GM18909 (cell line): ENCODE results near the gene CCDC185.

ENCODE experiments used
- ATAC-seq: cut with Tn5 transposase; IDR thresholded peaks from one replicate; pipeline ENCODE4 v1.9.1; 2021; ENCODE audit warnings: mild to moderate bottlenecking; ENCODE audit not compliant: unreplicated experiment, poor library complexity

Gene CCDC185

GRCh38 chr1:223393275-223394214 lies at the start of gene CCDC185:
TSS of gene CCDC185 (plus strand) at chr1:223393415. CDS start at chr1:223393476, 61 bp downstream.
- no peak for ATAC-seq

- no peak for ATAC-seq
These were observed 49.5 kb upstream of the CCDC185 start for GRCh38 chr1:223343692-223344091.

- ATAC-seq: no peak
These were observed 48.7 kb upstream of the CCDC185 start for GRCh38 chr1:223344491-223344890.

- no peak for ATAC-seq
These were observed 47.5 kb upstream of the CCDC185 start for GRCh38 chr1:223345720-223346119.

GRCh38 chr1:223346311-223346710 lies 46.9 kb upstream of the CCDC185 start:
- no peak for ATAC-seq

GRCh38 chr1:223347583-223347982 lies 45.6 kb upstream of the CCDC185 start:
- no peak for ATAC-seq

- ATAC-seq: no peak
These were observed 44.8 kb upstream of the CCDC185 start for GRCh38 chr1:223348439-223348838.

GRCh38 chr1:223349241-223349640 lies 44.0 kb upstream of the CCDC185 start:
- no peak for ATAC-seq

- no peak for ATAC-seq
These were observed 42.8 kb upstream of the CCDC185 start for GRCh38 chr1:223350361-223350908.

- no peak for ATAC-seq
These were observed 40.3 kb upstream of the CCDC185 start for GRCh38 chr1:223352944-223353343.

GRCh38 chr1:223353939-223354338 lies 39.3 kb upstream of the CCDC185 start:
- no peak for ATAC-seq

- ATAC-seq: no peak
These were observed 37.5 kb upstream of the CCDC185 start for GRCh38 chr1:223355699-223356098.

- ATAC-seq: no peak
These were observed 34.4 kb upstream of the CCDC185 start for GRCh38 chr1:223358826-223359225.

GRCh38 chr1:223363057-223363855 lies 30.0 kb upstream of the CCDC185 start:
- no peak for ATAC-seq

GRCh38 chr1:223363856-223364684 lies 29.1 kb upstream of the CCDC185 start, which contains the start of gene SUSD4:
TSS of gene SUSD4 (minus strand) at chr1:223364176. CDS start at chr1:223363425, 751 bp downstream.
- peak; percentile 68 for ATAC-seq

GRCh38 chr1:223364685-223365382 lies 28.4 kb upstream of the CCDC185 start:
- ATAC-seq: no peak

- ATAC-seq: no peak
These were observed 19.1 kb upstream of the CCDC185 start for GRCh38 chr1:223374064-223374610.

- no peak for ATAC-seq
These were observed 14.5 kb upstream of the CCDC185 start for GRCh38 chr1:223378754-223379153.

- no peak for ATAC-seq
These were observed 7.2 kb upstream of the CCDC185 start for GRCh38 chr1:223386013-223386412.
